ENCODE results near the gene LONP1. TPM values are rescaled to one million over a fixed set of nuclear protein-coding genes. Genes with fewer than 3 reads are reported as not detected.
"Not testable (repeated sequence)": the region's sequence is repeated elsewhere in the genome, so short reads cannot be mapped to it uniquely, and the experiment has no call there.

The LONP1 gene
- total and polyA plus RNA-seq, 4 donors = 32.3 to 83.9 (median 57.5) TPM

DNA sequence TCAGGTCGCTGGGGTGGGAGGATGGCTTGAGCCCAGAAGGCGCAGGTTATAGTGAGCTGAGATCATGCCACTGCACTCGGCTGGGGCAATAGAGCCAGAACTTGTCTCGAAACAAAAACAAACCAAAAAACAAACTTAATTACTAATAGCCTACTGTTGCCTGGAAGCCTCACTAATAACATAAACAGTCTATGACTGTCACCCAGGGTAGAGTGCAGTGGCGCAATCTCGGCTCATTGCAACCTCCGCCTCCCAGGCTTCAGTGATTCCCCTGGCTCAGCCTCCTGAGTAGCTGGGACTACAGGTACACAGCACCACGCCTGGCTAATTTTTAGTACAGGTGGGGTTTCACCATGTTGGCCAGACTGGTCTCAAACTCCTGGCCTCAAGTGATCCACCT, 18.5 kb upstream of the LONP1 start:
- TF ChIP-seq HNF4A (conservative IDR thresholded peaks at IDR 0.05) (no peak), TAF1 (conservative IDR thresholded peaks at IDR 0.05) (no peak), JUND (IDR thresholded peaks at IDR 0.05) (no peak), RAD21 (IDR thresholded peaks at IDR 0.05) (no peak), GABPA (IDR thresholded peaks at IDR 0.05 in 1 of 2, conservative IDR thresholded peaks at IDR 0.05 in 1 of 2) (no peak), YY1 (IDR thresholded peaks at IDR 0.05) (no peak), SP1 (IDR thresholded peaks at IDR 0.05) (no peak), NR2F2 (IDR thresholded peaks at IDR 0.05) (no peak), RXRA (IDR thresholded peaks at IDR 0.05) (no peak), HNF4G (IDR thresholded peaks at IDR 0.05) (no peak)
- TF ChIP-seq, protein P1, sequence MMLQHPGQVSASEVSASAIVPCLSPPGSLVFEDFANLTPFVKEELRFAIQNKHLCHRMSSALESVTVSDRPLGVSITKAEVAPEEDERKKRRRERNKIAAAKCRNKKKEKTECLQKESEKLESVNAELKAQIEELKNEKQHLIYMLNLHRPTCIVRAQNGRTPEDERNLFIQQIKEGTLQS (IDR thresholded peaks at IDR 0.05) = no peak
- TF ChIP-seq, protein P2, sequence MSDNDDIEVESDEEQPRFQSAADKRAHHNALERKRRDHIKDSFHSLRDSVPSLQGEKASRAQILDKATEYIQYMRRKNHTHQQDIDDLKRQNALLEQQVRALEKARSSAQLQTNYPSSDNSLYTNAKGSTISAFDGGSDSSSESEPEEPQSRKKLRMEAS (IDR thresholded peaks at IDR 0.05) = no peak
- TF ChIP-seq, protein P3, sequence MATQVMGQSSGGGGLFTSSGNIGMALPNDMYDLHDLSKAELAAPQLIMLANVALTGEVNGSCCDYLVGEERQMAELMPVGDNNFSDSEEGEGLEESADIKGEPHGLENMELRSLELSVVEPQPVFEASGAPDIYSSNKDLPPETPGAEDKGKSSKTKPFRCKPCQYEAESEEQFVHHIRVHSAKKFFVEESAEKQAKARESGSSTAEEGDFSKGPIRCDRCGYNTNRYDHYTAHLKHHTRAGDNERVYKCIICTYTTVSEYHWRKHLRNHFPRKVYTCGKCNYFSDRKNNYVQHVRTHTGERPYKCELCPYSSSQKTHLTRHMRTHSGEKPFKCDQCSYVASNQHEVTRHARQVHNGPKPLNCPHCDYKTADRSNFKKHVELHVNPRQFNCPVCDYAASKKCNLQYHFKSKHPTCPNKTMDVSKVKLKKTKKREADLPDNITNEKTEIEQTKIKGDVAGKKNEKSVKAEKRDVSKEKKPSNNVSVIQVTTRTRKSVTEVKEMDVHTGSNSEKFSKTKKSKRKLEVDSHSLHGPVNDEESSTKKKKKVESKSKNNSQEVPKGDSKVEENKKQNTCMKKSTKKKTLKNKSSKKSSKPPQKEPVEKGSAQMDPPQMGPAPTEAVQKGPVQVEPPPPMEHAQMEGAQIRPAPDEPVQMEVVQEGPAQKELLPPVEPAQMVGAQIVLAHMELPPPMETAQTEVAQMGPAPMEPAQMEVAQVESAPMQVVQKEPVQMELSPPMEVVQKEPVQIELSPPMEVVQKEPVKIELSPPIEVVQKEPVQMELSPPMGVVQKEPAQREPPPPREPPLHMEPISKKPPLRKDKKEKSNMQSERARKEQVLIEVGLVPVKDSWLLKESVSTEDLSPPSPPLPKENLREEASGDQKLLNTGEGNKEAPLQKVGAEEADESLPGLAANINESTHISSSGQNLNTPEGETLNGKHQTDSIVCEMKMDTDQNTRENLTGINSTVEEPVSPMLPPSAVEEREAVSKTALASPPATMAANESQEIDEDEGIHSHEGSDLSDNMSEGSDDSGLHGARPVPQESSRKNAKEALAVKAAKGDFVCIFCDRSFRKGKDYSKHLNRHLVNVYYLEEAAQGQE (IDR thresholded peaks at IDR 0.05) = no peak
- TF ChIP-seq, protein P4, sequence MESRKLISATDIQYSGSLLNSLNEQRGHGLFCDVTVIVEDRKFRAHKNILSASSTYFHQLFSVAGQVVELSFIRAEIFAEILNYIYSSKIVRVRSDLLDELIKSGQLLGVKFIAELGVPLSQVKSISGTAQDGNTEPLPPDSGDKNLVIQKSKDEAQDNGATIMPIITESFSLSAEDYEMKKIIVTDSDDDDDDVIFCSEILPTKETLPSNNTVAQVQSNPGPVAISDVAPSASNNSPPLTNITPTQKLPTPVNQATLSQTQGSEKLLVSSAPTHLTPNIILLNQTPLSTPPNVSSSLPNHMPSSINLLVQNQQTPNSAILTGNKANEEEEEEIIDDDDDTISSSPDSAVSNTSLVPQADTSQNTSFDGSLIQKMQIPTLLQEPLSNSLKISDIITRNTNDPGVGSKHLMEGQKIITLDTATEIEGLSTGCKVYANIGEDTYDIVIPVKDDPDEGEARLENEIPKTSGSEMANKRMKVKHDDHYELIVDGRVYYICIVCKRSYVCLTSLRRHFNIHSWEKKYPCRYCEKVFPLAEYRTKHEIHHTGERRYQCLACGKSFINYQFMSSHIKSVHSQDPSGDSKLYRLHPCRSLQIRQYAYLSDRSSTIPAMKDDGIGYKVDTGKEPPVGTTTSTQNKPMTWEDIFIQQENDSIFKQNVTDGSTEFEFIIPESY (IDR thresholded peaks at IDR 0.05) = no peak
- TF ChIP-seq, protein P5, sequence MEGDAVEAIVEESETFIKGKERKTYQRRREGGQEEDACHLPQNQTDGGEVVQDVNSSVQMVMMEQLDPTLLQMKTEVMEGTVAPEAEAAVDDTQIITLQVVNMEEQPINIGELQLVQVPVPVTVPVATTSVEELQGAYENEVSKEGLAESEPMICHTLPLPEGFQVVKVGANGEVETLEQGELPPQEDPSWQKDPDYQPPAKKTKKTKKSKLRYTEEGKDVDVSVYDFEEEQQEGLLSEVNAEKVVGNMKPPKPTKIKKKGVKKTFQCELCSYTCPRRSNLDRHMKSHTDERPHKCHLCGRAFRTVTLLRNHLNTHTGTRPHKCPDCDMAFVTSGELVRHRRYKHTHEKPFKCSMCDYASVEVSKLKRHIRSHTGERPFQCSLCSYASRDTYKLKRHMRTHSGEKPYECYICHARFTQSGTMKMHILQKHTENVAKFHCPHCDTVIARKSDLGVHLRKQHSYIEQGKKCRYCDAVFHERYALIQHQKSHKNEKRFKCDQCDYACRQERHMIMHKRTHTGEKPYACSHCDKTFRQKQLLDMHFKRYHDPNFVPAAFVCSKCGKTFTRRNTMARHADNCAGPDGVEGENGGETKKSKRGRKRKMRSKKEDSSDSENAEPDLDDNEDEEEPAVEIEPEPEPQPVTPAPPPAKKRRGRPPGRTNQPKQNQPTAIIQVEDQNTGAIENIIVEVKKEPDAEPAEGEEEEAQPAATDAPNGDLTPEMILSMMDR (IDR thresholded peaks at IDR 0.05; ENCODE audit: low read depth, low read length, missing input control) = no peak
- Histone ChIP-seq H3K27me3 (ENCODE audit: control insufficient read depth in 4 of 4, insufficient read depth in 4 of 4, low read length in 3 of 4) (no peaks in the 10 kb centered on the region), H3K9me3 (ENCODE audit: control insufficient read depth in 4 of 4, low read length in 3 of 4) (no peaks in the 10 kb centered on the region), H3K4me3 (ENCODE audit: low read depth in 1 of 3, low read length in 3 of 3) (no peak overlapping the region), H3K9ac (ENCODE audit: low read depth in 1 of 2, low read length in 2 of 2) (no peak overlapping the region), H3K27ac (ENCODE audit: low read depth in 1 of 2, low read length in 2 of 2) (no peak overlapping the region), H3K4me1 (ENCODE audit: control insufficient read depth in 4 of 4, insufficient read depth in 4 of 4, low read length in 3 of 4) (no peaks in the 10 kb centered on the region), H3K36me3 (ENCODE audit: control insufficient read depth in 4 of 4, insufficient read depth in 3 of 4, low read depth in 1 of 4, low read length in 3 of 4) (no peaks in the 10 kb centered on the region)
- WGBS = 76% methylated on average over 8 of the region's 8 CpGs
- no peak for DNase-seq (ENCODE audit: low spot score)

DNA sequence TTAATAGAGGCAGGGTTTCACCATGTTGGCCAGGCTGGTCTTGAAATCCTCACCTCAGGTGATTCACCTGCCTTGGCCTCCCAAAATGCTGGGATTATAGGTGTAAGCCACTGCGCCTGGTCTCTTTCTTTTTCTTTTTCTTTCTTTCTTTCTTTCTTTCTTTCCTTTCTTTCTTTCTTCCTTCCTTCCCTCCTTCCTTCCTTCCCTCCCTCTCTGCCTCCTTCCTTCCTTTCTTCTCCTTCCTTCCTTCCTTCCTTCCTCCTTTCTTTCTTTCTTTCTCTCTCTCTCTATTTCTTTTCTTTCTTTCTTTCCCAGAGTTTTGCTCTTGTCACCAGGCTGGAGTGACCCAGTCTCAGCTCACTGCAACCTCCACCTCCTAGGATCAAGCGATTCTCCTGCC, 13.2 kb upstream of the LONP1 start:
- not testable (repeated sequence) for H3K9me3 ChIP-seq (ENCODE audit: control insufficient read depth in 4 of 4, low read length in 3 of 4); H3K27me3 ChIP-seq (ENCODE audit: control insufficient read depth in 4 of 4, insufficient read depth in 4 of 4, low read length in 3 of 4); H3K4me3 ChIP-seq (ENCODE audit: low read depth in 1 of 3, low read length in 3 of 3); H3K27ac ChIP-seq (ENCODE audit: low read depth in 1 of 2, low read length in 2 of 2); H3K36me3 ChIP-seq (ENCODE audit: control insufficient read depth in 4 of 4, insufficient read depth in 3 of 4, low read depth in 1 of 4, low read length in 3 of 4); H3K4me1 ChIP-seq (ENCODE audit: control insufficient read depth in 4 of 4, insufficient read depth in 4 of 4, low read length in 3 of 4); H3K9ac ChIP-seq (ENCODE audit: low read depth in 1 of 2, low read length in 2 of 2); DNase-seq (ENCODE audit: low spot score)
- WGBS = 84% methylated on average over 2 of the region's 2 CpGs

Data from liver (tissue), 9 donors.